Measurements from ENCODE around the gene POTEH.
"Not testable (repeated sequence)": the region's sequence is repeated elsewhere in the genome, so short reads cannot be mapped to it uniquely, and the experiment has no call there.

Gene POTEH

GRCh38 chr22:15738157-15738908 lies 48.5 kb downstream of the POTEH start:
- DNase-seq, result not testable (repeated sequence)

GRCh38 chr22:15738909-15739391 lies 49.1 kb downstream of the POTEH start:
- not testable (repeated sequence) for DNase-seq

GRCh38 chr22:15747636-15748323 lies 58.0 kb downstream of the POTEH start:
- DNase-seq, result not testable (repeated sequence)

GRCh38 chr22:15749181-15749970 lies 59.5 kb downstream of the POTEH start:
- not testable (repeated sequence) for DNase-seq

GRCh38 chr22:15759443-15760097 lies 69.7 kb downstream of the POTEH start:
- DNase-seq, result not testable (repeated sequence)

GRCh38 chr22:15760388-15761150 lies 70.7 kb downstream of the POTEH start:
- DNase-seq, result not testable (repeated sequence)

DNA sequence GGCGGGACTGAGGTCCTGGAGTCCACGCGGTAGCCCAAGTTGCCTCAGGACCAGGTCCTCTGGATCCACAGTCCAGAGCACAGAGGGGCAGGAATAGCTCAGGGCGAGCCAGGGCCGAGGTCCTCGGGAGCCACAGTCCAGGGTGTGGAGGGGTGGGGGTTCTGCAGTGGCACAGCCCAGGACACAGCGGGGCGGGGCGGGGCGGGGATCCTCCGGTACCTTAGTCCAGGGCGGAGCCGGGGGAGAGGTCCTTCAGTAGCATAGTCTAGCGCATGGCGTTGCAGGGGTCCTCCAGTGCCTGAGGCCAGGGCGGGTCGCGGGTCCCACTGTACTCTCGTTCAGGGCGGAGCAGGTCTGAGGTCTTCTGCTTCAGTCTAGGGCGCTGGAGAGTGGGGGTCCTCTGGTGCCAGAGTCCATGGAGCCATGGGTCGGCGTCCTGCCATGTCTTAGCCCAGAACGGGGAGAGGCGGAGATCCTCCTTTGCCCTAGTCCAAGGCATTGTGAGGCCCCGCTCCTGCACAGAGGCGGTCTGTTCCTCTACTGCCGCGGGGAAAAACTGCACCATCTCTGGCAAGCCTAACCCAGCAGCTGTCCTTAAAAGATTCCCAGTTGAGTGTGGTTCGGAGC lies 71.4 kb downstream of the POTEH start:
- DNase-seq, result not testable (repeated sequence)

DNA sequence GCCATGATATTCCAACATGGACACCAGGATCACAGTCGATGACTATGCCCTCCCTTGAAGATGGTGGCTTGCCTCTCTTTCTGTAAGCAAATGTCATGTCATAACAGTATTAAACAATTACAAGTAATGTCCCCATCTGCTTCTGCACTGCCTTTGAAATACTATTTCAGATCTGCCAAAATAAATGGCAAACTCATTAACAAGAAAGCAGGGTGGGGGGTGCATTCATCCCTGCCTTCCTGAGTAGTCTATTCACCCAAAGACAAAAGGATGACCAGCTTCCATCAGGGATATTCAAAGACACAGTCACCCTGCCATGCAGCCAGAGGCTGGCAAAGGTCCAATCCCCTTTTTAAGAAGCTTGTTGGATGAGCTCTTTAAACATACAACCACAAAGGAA lies 73.7 kb downstream of the POTEH start:
- DNase-seq, result not testable (repeated sequence)
